BJ (cell line): ENCODE results near the gene EPAS1. TPM values are rescaled to one million over a fixed set of nuclear protein-coding genes. Genes with fewer than 3 reads are reported as not detected.

Experiments
- CTCF ChIA-PET: fragments of 350-600 bp; formaldehyde crosslinking; extraction: SDS; loops from one replicate; lab custom pipeline; 2021; ENCODE audit warnings: antibody characterized with exemption, inconsistent platforms; lab: Yijun Ruan, JAX
- POLR2A ChIA-PET: fragments of 300-600 bp; sonication (Branson Sonifier 250); formaldehyde crosslinking; extraction: SDS; loops from one replicate; lab custom pipeline; 2021; ENCODE audit warnings: antibody characterized with exemption; lab: Charles Lee
- DNase-seq: peaks from one replicate; pipeline ENCODE4 v3.0.0-alpha.2; 2011; ENCODE audit warnings: low read depth
- H3K27me3 ChIP-seq: 2 replicates; pipeline ENCODE4 v1.6.0; 2011; ENCODE audit warnings: low read length; ENCODE audit not compliant: control insufficient read depth, insufficient read depth
- H3K36me3 ChIP-seq: 2 replicates; pipeline ENCODE4 v1.5.1; 2011; ENCODE audit warnings: low read length; ENCODE audit not compliant: control insufficient read depth, insufficient read depth
- H3K4me3 ChIP-seq: 2 replicates; pipeline ENCODE4 v1.5.1; 2011; ENCODE audit warnings: low read depth, mild to moderate bottlenecking, control low read depth, low read length
- CTCF ChIP-seq: IDR thresholded peaks from 2 replicates; pipeline ENCODE4 v1.5.1; 2011; ENCODE audit warnings: low read depth, mild to moderate bottlenecking, control low read depth, inconsistent platforms, low read length, moderate library complexity; ENCODE audit not compliant: insufficient read depth
- polyA plus RNA-seq: library from polyadenylated mRNA; depleted of rRNA; stranded (reverse); fragments of >200 nt; gene quantifications from 2 replicates; pipeline ENCODE4 v1.2.3, GENCODE V29; 2011

The EPAS1 gene
- polyA plus RNA-seq, 1 experiment = 531 TPM

- no peak for TF ChIP-seq CTCF
- no peak for DNase-seq
- Histone ChIP-seq H3K36me3 (0 out of 2 replicates have a peak, but pooled peaks cover 2% of the 10 kb centered on the region), H3K4me3 (no peak overlapping the region), H3K27me3 (no peaks in the 10 kb centered on the region)
- POLR2A ChIA-PET = no interaction called here
- CTCF ChIA-PET = interaction anchor here (1.5 kb wide), 1 partner anchor 302 kb away, joined by 5 read pairs; no protein-coding TSS in a partner anchor
Measured at GRCh38 chr2:46313063-46313462, 15.9 kb downstream of the EPAS1 start.

- CTCF ChIA-PET = interaction anchor here (0.8 kb wide), 1 partner anchor 22 kb away, joined by 3 read pairs; no protein-coding TSS in a partner anchor
- TF ChIP-seq CTCF = no peak
- DNase-seq = no peak
- POLR2A ChIA-PET = no interaction called here
- Histone ChIP-seq H3K36me3 (0 out of 2 replicates have a peak, but pooled peaks cover 2% of the 10 kb centered on the region), H3K4me3 (no peak overlapping the region), H3K27me3 (no peaks in the 10 kb centered on the region)
Measured at GRCh38 chr2:46314065-46314835, 17.0 kb downstream of the EPAS1 start.

GRCh38 chr2:46315103-46315890 lies 18.1 kb downstream of the EPAS1 start:
- CTCF ChIA-PET = interaction anchor here (0.8 kb wide), 1 partner anchor 21 kb away, joined by 3 read pairs; no protein-coding TSS in a partner anchor
- DNase-seq = peak; percentile 86
- no peak for TF ChIP-seq CTCF
- Histone ChIP-seq H3K4me3 (no peak overlapping the region), H3K27me3 (no peaks in the 10 kb centered on the region), H3K36me3 (0 out of 2 replicates have a peak, but pooled peaks cover 2% of the 10 kb centered on the region)
- POLR2A ChIA-PET = no interaction called here

- POLR2A ChIA-PET = interaction anchor here (0.6 kb wide), 1 partner anchor 134 kb away, joined by 16 read pairs; no protein-coding TSS in a partner anchor
- CTCF ChIA-PET = no interaction called here
Measured at GRCh38 chr2:46317094-46317486, 19.9 kb downstream of the EPAS1 start.

More at GRCh38 chr2:46317094-46317486, 19.9 kb downstream of the EPAS1 start:
- DNase-seq = no peak
- no peak for TF ChIP-seq CTCF
- 0 out of 2 replicates have a peak, but pooled peaks cover 2% of the 10 kb centered on the region for H3K36me3 ChIP-seq
- no peak overlapping the region for H3K4me3 ChIP-seq
- H3K27me3 ChIP-seq = no peaks in the 10 kb centered on the region
